ENCODE results near the gene CYP17A1. TPM values are rescaled to one million over a fixed set of nuclear protein-coding genes. Genes with fewer than 3 reads are reported as not detected.
"Not testable (repeated sequence)": the region's sequence is repeated elsewhere in the genome, so short reads cannot be mapped to it uniquely, and the experiment has no call there.

Gene CYP17A1
- total and polyA plus RNA-seq, 2 experiments from 2014 or later: not detected

DNA sequence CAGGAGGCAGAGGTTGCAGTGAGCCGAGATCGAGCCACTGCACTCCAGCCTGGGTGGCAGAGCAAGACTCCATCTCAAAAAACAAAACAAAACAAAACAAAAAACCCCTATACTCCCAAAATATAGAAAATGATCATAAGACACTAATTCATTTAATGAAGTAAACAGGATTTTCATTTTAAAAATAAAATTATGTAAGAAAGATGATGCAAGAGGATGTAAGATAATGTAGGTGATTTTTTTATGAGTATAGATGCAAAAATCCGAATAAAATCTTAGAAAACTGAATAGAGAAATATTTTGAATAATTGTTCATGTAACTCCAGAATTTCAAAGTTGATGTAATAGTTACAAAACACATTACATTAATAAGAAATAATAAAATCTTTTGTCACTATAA lies 28.4 kb upstream of the CYP17A1 start:
- TF ChIP-seq EZH2phosphoT487 (IDR thresholded peaks at IDR 0.05; ENCODE audit: insufficient read depth, low read depth) (no peak), EZH2 (IDR thresholded peaks at IDR 0.05; ENCODE audit: insufficient read depth, poor library complexity, severe bottlenecking) (no peak)
- no peaks in the 10 kb centered on the region for H3K9me3 ChIP-seq (ENCODE audit: low read depth)

DNA sequence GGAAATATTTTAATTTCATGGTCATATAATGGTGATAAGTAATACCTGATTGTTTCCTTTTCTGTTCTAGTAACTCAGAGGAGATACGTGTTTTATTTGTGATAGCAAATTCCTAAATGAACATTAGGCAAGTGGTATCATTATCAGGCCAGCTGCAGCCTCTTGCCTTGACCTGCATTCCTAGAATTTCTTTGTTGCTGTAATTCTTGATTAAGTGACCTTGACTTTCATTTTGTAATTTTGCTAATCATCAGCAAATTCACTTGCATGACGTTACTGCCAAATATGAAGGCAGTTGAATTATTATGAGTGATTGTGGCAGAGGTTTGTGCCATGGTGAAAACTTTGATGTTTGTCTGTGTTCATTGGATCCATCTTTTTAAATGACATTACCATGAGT lies 26.4 kb upstream of the CYP17A1 start:
- H3K79me2 ChIP-seq (ENCODE audit: insufficient read depth): peaks cover 1% of the 10 kb centered on the region; the same call in 1 of the 2 replicates
- H3F3A ChIP-seq (ENCODE audit: insufficient read depth): no peaks in the 10 kb centered on the region
- no peak overlapping the region for H2AFZ ChIP-seq
- H3K27ac ChIP-seq: no peak overlapping the region
- in situ Hi-C loops (cut with MboI): no loop called here
- no peaks in the 10 kb centered on the region for H4K20me1 ChIP-seq (ENCODE audit: insufficient read depth)
- DNase-seq: no peak
- H3K9me2 ChIP-seq (ENCODE audit: insufficient read depth): no peaks in the 10 kb centered on the region
- no peaks in the 10 kb centered on the region for H3K27me3 ChIP-seq (replicated peaks; ENCODE audit: insufficient read depth)
- H3K9me3 ChIP-seq (ENCODE audit: low read depth): no peaks in the 10 kb centered on the region
- H3K36me3 ChIP-seq (ENCODE audit: low read depth): no peaks in the 10 kb centered on the region
- H3K4me1 ChIP-seq (ENCODE audit: insufficient read depth): no peaks in the 10 kb centered on the region
- WGBS, 2 experiments (ENCODE audit: low coverage in 1 of 2, low lambda C conversion rate in 2 of 2, missing lambda C conversion rate in 2 of 2): 96% methylated on average over 2 of the region's 2 CpGs
- H3K4me2 ChIP-seq (ENCODE audit: unreplicated experiment): no peak overlapping the region
- H3K9ac ChIP-seq: no peak overlapping the region
- TF ChIP-seq EZH2phosphoT487 (IDR thresholded peaks at IDR 0.05; ENCODE audit: insufficient read depth, low read depth) (no peak), EZH2 (IDR thresholded peaks at IDR 0.05; ENCODE audit: insufficient read depth, poor library complexity, severe bottlenecking) (no peak)
- no peak overlapping the region for H3K4me3 ChIP-seq

More for the DNA sequence above, 28.4 kb upstream of the CYP17A1 start:
- Histone ChIP-seq H3K9ac (no peak overlapping the region), H3K4me3 (no peak overlapping the region), H3K4me2 (ENCODE audit: unreplicated experiment) (no peak overlapping the region), H3K27ac (no peak overlapping the region), H4K20me1 (ENCODE audit: insufficient read depth) (no peaks in the 10 kb centered on the region), H3F3A (ENCODE audit: insufficient read depth) (no peaks in the 10 kb centered on the region), H2AFZ (no peak overlapping the region), H3K79me2 (ENCODE audit: insufficient read depth) (no peaks in the 10 kb centered on the region), H3K4me1 (ENCODE audit: insufficient read depth) (no peaks in the 10 kb centered on the region), H3K9me2 (ENCODE audit: insufficient read depth) (no peaks in the 10 kb centered on the region), H3K36me3 (ENCODE audit: low read depth) (no peaks in the 10 kb centered on the region), H3K27me3 (replicated peaks; ENCODE audit: insufficient read depth) (no peaks in the 10 kb centered on the region)
- in situ Hi-C loops (cut with MboI): no loop called here
- no peak for DNase-seq
- whole genome bisulfite sequencing, 2 experiments (ENCODE audit: low coverage in 1 of 2, low lambda C conversion rate in 2 of 2, missing lambda C conversion rate in 2 of 2): 96 to 97% methylated on average over 3 of the region's 3 CpGs

DNA sequence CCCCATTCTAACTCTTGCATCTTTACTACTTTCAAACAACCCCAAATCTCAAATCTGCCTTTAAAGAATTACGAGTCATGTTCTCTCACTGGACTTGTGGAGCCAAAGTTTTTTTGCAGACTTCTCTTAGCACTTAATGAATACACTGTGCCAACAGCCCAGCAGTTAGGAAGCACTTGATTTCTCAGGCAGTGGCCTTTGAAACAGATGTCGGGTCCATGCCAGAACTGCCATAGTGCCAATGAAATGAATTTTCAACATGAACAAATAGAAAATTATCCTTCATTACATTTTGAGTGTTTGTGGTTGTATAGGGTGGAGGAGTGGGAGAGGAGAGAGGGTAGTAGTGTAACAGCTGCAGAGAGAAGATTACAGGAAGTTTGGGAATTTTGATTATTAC lies 22.7 kb upstream of the CYP17A1 start:
- peaks cover 16% of the 10 kb centered on the region for H3F3A ChIP-seq (ENCODE audit: insufficient read depth)
- no peak overlapping the region for H3K4me2 ChIP-seq (ENCODE audit: unreplicated experiment)
- H4K20me1 ChIP-seq (ENCODE audit: insufficient read depth): no peaks in the 10 kb centered on the region
- TF ChIP-seq EZH2phosphoT487 (IDR thresholded peaks at IDR 0.05; ENCODE audit: insufficient read depth, low read depth): no peak
- no peak for TF ChIP-seq EZH2 (IDR thresholded peaks at IDR 0.05; ENCODE audit: insufficient read depth, poor library complexity, severe bottlenecking)
- no peak overlapping the region for H2AFZ ChIP-seq
- no peak overlapping the region for H3K9ac ChIP-seq
- H3K27me3 ChIP-seq (replicated peaks; ENCODE audit: insufficient read depth): no peaks in the 10 kb centered on the region
- no peak for DNase-seq
- WGBS, 2 experiments (ENCODE audit: low coverage in 1 of 2, low lambda C conversion rate in 2 of 2, missing lambda C conversion rate in 2 of 2): 38 to 44% methylated on average over 2 of the region's 2 CpGs
- H3K4me1 ChIP-seq (ENCODE audit: insufficient read depth): peaks cover 19% of the 10 kb centered on the region
- H3K4me3 ChIP-seq: no peak overlapping the region
- in situ Hi-C loops (cut with MboI): no loop called here
- no peaks in the 10 kb centered on the region for H3K36me3 ChIP-seq (ENCODE audit: low read depth)
- H3K9me2 ChIP-seq (ENCODE audit: insufficient read depth): no peaks in the 10 kb centered on the region
- H3K27ac ChIP-seq: no peak overlapping the region
- no peaks in the 10 kb centered on the region for H3K9me3 ChIP-seq (ENCODE audit: low read depth)
- peaks cover 29% of the 10 kb centered on the region for H3K79me2 ChIP-seq (ENCODE audit: insufficient read depth)

DNA sequence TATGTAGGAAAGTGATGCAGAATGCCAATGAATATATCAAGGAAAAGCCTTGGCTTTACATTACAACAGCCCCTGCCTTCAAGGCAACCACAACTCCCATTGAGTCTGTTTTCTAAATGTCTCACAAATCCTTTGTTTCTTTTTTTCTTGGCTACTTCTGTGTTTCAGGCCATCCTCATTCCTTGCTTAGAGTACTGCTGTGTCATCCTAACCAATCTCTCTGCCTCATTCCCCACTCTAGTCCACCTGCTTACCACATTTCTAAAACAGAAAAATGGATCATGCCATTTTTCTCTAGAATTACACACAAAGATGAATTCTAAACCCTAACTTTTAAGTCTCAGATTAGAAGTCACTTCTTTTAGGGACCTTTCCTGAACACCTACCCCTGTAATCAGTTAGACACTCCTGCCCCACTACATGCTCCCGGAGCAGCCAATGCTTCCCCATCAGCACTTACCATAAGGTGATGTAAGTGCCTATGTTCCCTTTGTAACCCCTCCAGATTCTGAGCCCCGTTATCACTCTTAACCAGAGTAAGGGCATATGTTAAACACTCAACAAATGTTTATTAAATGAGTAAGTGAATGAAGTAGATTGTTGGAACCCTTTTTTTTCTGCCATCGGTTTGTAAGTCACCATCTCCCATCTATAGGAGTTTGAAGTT lies 19.7 kb upstream of the CYP17A1 start:
- Histone ChIP-seq H3K79me2 (ENCODE audit: insufficient read depth) (peaks cover 30% of the 10 kb centered on the region), H3K27ac (peak overlapping the region; percentile 94; the same call in 1 of the 2 replicates), H3K9me3 (ENCODE audit: low read depth) (no peaks in the 10 kb centered on the region), H3K36me3 (ENCODE audit: low read depth) (no peaks in the 10 kb centered on the region), H3K4me1 (ENCODE audit: insufficient read depth) (peaks cover 20% of the 10 kb centered on the region), H4K20me1 (ENCODE audit: insufficient read depth) (no peaks in the 10 kb centered on the region), H3K27me3 (replicated peaks; ENCODE audit: insufficient read depth) (no peaks in the 10 kb centered on the region), H2AFZ (no peak overlapping the region), H3K4me3 (no peak overlapping the region), H3K9ac (no peak overlapping the region), H3F3A (ENCODE audit: insufficient read depth) (peaks cover 16% of the 10 kb centered on the region), H3K4me2 (ENCODE audit: unreplicated experiment) (peak overlapping the region; percentile 75), H3K9me2 (ENCODE audit: insufficient read depth) (no peaks in the 10 kb centered on the region)
- in situ Hi-C loops (cut with MboI): no loop called here
- TF ChIP-seq EZH2 (IDR thresholded peaks at IDR 0.05; ENCODE audit: insufficient read depth, poor library complexity, severe bottlenecking): no peak
- WGBS, 2 experiments (ENCODE audit: low coverage in 1 of 2, low lambda C conversion rate in 2 of 2, missing lambda C conversion rate in 2 of 2): 90 to 94% methylated on average over 3 of the region's 3 CpGs
- no peak for DNase-seq

GRCh38 chr10:102855731-102856436 lies 18.7 kb upstream of the CYP17A1 start:
- H3K27me3 ChIP-seq (replicated peaks; ENCODE audit: insufficient read depth); H4K20me1 ChIP-seq (ENCODE audit: insufficient read depth); H3K9me2 ChIP-seq (ENCODE audit: insufficient read depth); H3K9me3 ChIP-seq (ENCODE audit: low read depth); in situ Hi-C loops (cut with MboI); H3K36me3 ChIP-seq (ENCODE audit: low read depth): not testable (repeated sequence)
- Histone ChIP-seq H3K79me2 (ENCODE audit: insufficient read depth) (peaks cover 30% of the 10 kb centered on the region), H3F3A (ENCODE audit: insufficient read depth) (peaks cover 16% of the 10 kb centered on the region), H3K4me2 (ENCODE audit: unreplicated experiment) (peak overlapping the region; percentile 75), H3K9ac (peak overlapping the region; percentile 47), H2AFZ (peak overlapping the region; percentile 46), H3K4me1 (ENCODE audit: insufficient read depth) (peaks cover 20% of the 10 kb centered on the region), H3K27ac (peak overlapping the region; percentile 94), H3K4me3 (peak overlapping the region; percentile 97)
- 9 to 10% methylated on average over 11 of the region's 11 CpGs for WGBS, 2 experiments (ENCODE audit: low coverage in 1 of 2, low lambda C conversion rate in 2 of 2, missing lambda C conversion rate in 2 of 2)
- DNase-seq: peak; percentile 97

- DNase-seq; in situ Hi-C loops (cut with MboI): not testable (repeated sequence)
These were observed 16.0 kb upstream of the CYP17A1 start for GRCh38 chr10:102853237-102853636.

More at GRCh38 chr10:102853237-102853636, 16.0 kb upstream of the CYP17A1 start:
- not testable (repeated sequence) for H3K9me2 ChIP-seq (ENCODE audit: insufficient read depth); H3K36me3 ChIP-seq (ENCODE audit: low read depth); H3K27ac ChIP-seq; H4K20me1 ChIP-seq (ENCODE audit: insufficient read depth); H3K9ac ChIP-seq; H3K27me3 ChIP-seq (replicated peaks; ENCODE audit: insufficient read depth); H2AFZ ChIP-seq; H3K4me3 ChIP-seq; H3K4me2 ChIP-seq (ENCODE audit: unreplicated experiment); H3K9me3 ChIP-seq (ENCODE audit: low read depth)
- peaks cover 16% of the 10 kb centered on the region for H3F3A ChIP-seq (ENCODE audit: insufficient read depth)
- 90 to 92% methylated on average over 7 of the region's 7 CpGs for WGBS, 2 experiments (ENCODE audit: low coverage in 1 of 2, low lambda C conversion rate in 2 of 2, missing lambda C conversion rate in 2 of 2)
- H3K4me1 ChIP-seq (ENCODE audit: insufficient read depth): peaks cover 20% of the 10 kb centered on the region
- H3K79me2 ChIP-seq (ENCODE audit: insufficient read depth): peaks cover 24% of the 10 kb centered on the region
